Fibroblast of the aortic adventitia (primary cell): ENCODE results near the gene ITPK1. TPM values are rescaled to one million over a fixed set of nuclear protein-coding genes. Genes with fewer than 3 reads are reported as not detected.
"Not testable (repeated sequence)": the region's sequence is repeated elsewhere in the genome, so short reads cannot be mapped to it uniquely, and the experiment has no call there.

Experiments used
- DNase-seq: peaks from one replicate; pipeline ENCODE4 v3.0.0-alpha.2; 2010; ENCODE audit warnings: low read depth
- H3K4me3 ChIP-seq: 2 replicates; pipeline ENCODE4 v1.5.1; 2011; ENCODE audit warnings: low read depth, mild to moderate bottlenecking, control low read depth, low read length, moderate library complexity
- CTCF ChIP-seq: IDR thresholded peaks from 2 replicates; pipeline ENCODE4 v1.5.1; 2011; ENCODE audit warnings: mild to moderate bottlenecking, low read length, control low read depth, inconsistent platforms; ENCODE audit not compliant: insufficient read depth
- total RNA-seq: library from RNA; depleted of rRNA; stranded (reverse); fragments of >200 nt; gene quantifications from 2 replicates; pipeline ENCODE4 v1.2.3, GENCODE V29; 2012; ENCODE audit warnings: low replicate concordance

ITPK1 gene
- total RNA-seq, 1 donor: 20.1 TPM

DNA sequence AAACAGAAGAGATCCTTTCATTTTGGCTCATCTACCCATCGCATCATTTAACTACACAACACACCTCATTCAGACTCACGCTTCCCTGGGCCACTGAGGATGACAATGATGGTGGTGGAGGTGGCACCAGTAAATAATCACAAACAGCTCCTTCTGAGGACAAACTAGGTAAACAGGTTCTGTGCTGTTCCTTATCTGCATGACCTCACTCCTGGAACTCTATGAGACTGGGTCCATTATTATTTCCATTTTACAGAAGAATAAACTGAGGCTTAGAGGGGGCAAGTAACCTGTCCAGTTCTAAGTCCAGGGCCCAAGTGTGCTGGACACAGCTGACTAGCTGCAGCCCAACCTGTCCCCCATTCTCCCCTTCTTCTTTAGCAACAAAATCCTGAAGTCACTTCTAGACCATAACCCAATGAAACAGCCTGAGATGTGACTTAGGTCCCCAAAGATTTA, 50.4 kb downstream of the ITPK1 start:
- no peak for TF ChIP-seq CTCF
- no peak overlapping the region for H3K4me3 ChIP-seq
- no peak for DNase-seq

- DNase-seq: peak; percentile 60
- TF ChIP-seq CTCF: no peak
- H3K4me3 ChIP-seq: no peak overlapping the region
Observed at GRCh38 chr14:93064411-93065271, 51.1 kb downstream of the ITPK1 start.

DNA sequence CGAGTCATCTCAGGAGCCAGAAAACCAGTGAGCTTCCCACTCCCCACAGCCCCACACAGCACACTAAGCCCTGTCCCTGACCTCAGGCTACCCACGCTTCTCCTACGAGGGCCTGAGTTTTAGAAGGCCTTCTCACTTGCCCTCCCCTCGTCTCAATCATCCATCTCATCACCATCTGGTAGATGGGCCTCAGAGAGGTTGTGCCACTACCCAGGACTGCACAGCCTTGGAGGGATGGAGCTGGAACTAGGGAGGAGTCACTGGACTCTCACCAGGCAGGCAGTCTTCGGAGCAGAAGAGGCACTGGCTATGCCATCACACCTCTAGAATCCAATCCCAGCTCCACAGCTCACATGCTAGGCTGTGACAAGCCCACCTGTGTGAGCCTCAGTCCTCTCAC, 52.3 kb downstream of the ITPK1 start:
- no peak for DNase-seq
- no peak overlapping the region for H3K4me3 ChIP-seq
- no peak for TF ChIP-seq CTCF

- no peak overlapping the region for H3K4me3 ChIP-seq
- DNase-seq: no peak
- no peak for TF ChIP-seq CTCF
Observed at GRCh38 chr14:93062890-93063289, 52.8 kb downstream of the ITPK1 start.

GRCh38 chr14:93062013-93062412, 53.7 kb downstream of the ITPK1 start:
- not testable (repeated sequence) for DNase-seq, H3K4me3 ChIP-seq

- no peak for DNase-seq
- no peak for TF ChIP-seq CTCF
Observed at GRCh38 chr14:93061380-93062012, 54.2 kb downstream of the ITPK1 start.

GRCh38 chr14:93060841-93061240, 54.9 kb downstream of the ITPK1 start:
- no peak overlapping the region for H3K4me3 ChIP-seq
- no peak for TF ChIP-seq CTCF

More at GRCh38 chr14:93061380-93062012, 54.2 kb downstream of the ITPK1 start:
- H3K4me3 ChIP-seq: no peak overlapping the region

More at GRCh38 chr14:93060841-93061240, 54.9 kb downstream of the ITPK1 start:
- DNase-seq: no peak
